Muscle layer of colon (tissue), 2 donors: ENCODE measurements around the gene DEUP1.
"Not testable (repeated sequence)": the region's sequence is repeated elsewhere in the genome, so short reads cannot be mapped to it uniquely, and the experiment has no call there.

Experiments
- H3K27ac ChIP-seq: one replicate; pipeline ENCODE4 v1.7.0; 2013; ENCODE audit warnings: low read depth, mild to moderate bottlenecking, low read length, moderate library complexity
- H3K27me3 ChIP-seq, 2 donors: one replicate each; pipeline ENCODE4 v1.7.0; 2013; ENCODE audit warnings: low read length in 2 of 2, mild to moderate bottlenecking in 2 of 2; ENCODE audit not compliant: insufficient read depth in 2 of 2, control insufficient read depth in 1 of 2
- H3K36me3 ChIP-seq: one replicate; pipeline ENCODE4 v1.7.0; 2013; ENCODE audit warnings: mild to moderate bottlenecking, low read length; ENCODE audit not compliant: insufficient read depth
- H3K4me1 ChIP-seq: one replicate; pipeline ENCODE4 v1.7.0; 2013; ENCODE audit warnings: mild to moderate bottlenecking, low read length; ENCODE audit not compliant: insufficient read depth
- H3K4me3 ChIP-seq, 2 donors: one replicate each; pipeline ENCODE4 v1.7.0; 2013; ENCODE audit warnings: low read length in 2 of 2, low read depth in 1 of 2, mild to moderate bottlenecking in 1 of 2, moderate library complexity in 1 of 2
- H3K9ac ChIP-seq: one replicate; pipeline ENCODE4 v1.7.0; 2013; ENCODE audit warnings: low read length
- H3K9me3 ChIP-seq: one replicate; pipeline ENCODE4 v1.7.0; 2013; ENCODE audit warnings: mild to moderate bottlenecking, low read length
- donor health status: abdominal sarcoma.
- donor health status: Adenocarcinoma of cecum.

DEUP1 gene

DNA sequence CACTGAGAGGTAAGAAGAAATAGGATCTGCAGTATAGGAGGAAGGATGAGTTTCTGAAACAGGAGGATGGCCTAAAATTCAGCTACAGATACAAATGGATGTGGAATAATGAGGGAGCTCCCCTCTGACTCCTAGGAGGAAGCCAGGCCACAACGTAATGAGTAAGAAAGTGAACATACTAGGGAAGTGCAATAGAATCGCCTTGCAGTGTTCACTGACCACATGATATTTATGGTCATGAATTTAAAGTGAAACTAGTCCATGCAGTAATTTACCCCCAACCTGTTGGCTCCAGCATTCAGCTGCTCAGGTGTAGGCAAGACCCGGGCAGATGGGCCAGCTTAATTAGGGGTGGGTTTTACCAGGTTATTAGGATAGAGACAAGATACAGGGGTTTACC is 101.7 kb downstream of the DEUP1 start:
- Histone ChIP-seq H3K27ac (no peak overlapping the region), H3K9me3 (no peaks in the 10 kb centered on the region), H3K4me3 (no peak overlapping the region), H3K27me3 (no peaks in the 10 kb centered on the region), H3K36me3 (no peaks in the 10 kb centered on the region), H3K9ac (no peak overlapping the region), H3K4me1 (no peaks in the 10 kb centered on the region)

DNA sequence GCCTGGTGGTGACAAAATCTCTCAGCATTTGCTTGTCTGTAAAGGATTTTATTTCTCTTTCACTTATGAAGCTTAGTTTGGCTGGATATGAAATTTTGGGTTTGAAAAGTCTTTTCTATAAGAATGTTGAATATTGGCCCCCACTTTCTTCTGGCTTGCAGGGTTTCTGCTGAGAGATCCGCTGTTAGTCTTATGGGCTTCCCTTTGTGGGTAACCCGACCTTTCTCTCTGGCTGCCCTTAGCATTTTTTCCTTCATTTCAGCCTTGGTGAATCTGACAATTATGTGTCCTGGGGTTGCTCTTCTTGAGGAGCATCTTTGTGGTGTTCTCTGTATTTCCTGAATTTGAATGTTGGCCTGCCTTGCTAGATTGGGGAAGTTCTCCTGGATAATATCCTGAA is 112.7 kb downstream of the DEUP1 start:
- H3K36me3 ChIP-seq, H3K9me3 ChIP-seq, H3K27ac ChIP-seq, H3K9ac ChIP-seq, H3K4me1 ChIP-seq, H3K27me3 ChIP-seq, H3K4me3 ChIP-seq: not testable (repeated sequence)

DNA sequence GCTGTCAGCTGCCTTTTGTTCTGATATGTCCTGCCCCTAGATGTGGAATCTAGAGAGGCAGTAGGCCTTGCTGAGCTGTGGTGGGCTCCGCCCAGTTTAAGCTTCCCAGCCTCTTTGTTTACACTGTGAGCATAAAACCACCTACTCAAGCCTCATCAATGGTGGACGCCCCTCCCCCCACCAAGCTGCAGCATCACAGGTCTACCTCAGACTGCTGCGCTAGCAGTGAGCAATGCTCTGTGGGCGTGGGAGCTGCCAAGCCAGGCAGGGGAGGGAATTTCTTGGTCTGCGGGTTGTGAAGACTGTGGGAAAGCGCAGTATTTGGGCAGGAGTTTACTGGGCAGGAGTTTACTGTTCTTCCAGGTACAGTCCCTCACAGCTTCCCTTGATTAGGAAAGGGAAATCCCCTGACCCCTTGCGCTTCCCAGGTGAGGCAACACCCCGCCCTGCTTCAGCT is 114.1 kb downstream of the DEUP1 start:
- no peaks in the 10 kb centered on the region for H3K9me3 ChIP-seq
- no peak overlapping the region for H3K9ac ChIP-seq
- H3K36me3 ChIP-seq, result no peaks in the 10 kb centered on the region
- no peaks in the 10 kb centered on the region for H3K4me1 ChIP-seq
- H3K27me3 ChIP-seq, result no peaks in the 10 kb centered on the region
- no peak overlapping the region for H3K27ac ChIP-seq
- no peak overlapping the region for H3K4me3 ChIP-seq

DNA sequence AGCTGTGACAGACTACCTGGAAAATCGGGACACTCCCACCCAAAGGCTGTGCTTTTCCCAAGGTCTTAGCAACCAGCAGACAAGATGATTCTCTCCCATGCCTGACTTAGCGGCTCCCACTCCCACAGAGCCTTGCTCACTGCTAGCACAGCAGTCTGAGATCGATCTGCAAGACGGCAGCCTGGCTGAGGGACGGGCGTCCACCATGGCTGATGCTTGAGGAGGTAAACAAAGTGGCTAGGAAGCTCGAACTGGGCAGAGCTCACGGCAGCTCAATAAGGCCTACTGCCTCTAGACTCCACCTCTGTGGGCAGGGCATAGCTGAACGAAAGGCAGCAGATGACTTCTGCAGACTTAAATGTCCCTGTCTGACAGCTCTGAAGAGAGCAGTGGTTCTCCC is 127.7 kb downstream of the DEUP1 start:
- Histone ChIP-seq H3K36me3 (no peaks in the 10 kb centered on the region), H3K9me3 (no peaks in the 10 kb centered on the region), H3K27ac (no peak overlapping the region), H3K4me1 (no peaks in the 10 kb centered on the region), H3K9ac (no peak overlapping the region), H3K4me3 (no peak overlapping the region), H3K27me3 (no peaks in the 10 kb centered on the region)

DNA sequence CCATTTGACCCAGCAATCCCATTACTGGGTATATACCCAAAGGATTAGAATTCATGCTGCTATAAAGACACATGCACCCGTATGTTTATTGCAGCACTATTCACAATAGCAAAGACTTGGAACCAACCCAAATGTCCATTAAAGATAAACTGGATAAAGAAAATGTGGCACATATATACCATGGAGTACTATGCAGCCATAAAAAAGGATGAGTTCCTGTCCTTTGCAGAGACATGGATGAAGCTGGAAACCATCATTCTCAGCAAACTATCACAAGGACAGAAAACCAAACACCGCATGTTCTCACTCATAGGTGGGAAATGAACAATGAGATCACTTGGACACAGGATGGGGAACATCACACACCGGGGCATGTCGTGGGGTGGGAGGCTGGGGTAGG is 133.1 kb downstream of the DEUP1 start:
- H3K36me3 ChIP-seq, H3K27ac ChIP-seq, H3K9me3 ChIP-seq, H3K4me3 ChIP-seq, H3K27me3 ChIP-seq, H3K4me1 ChIP-seq, H3K9ac ChIP-seq: not testable (repeated sequence)

DNA sequence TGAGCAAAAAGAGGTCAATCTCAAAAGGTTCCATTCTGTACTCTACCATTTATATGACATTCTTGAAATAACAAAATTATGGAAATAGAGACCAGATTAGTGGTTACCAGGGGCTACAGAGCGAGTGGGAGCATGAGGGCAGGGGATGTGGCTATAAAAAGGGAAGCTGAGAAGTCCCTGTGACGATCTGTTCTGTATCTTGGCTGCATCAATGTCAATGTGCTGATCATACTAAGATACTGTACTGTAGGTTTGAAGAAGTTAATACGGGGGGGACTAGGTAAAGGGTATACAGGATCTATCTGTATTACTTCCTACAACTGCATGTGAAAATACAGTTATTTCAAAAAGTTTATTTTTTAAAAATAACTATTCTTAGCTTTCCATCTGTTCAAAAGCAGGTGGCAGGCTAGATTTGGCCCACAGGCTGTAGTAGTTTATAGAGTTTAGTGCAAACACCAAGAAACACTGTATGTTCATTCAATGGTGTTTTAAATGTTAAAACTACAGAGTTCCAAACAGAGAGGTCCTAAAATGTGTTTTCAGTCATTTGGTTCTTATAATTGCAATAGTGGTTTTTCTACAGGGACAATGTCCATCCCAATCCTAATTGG is 134.5 kb downstream of the DEUP1 start:
- H3K27me3 ChIP-seq, result no peaks in the 10 kb centered on the region
- H3K36me3 ChIP-seq, result no peaks in the 10 kb centered on the region
- no peak overlapping the region for H3K9ac ChIP-seq
- H3K9me3 ChIP-seq, result no peaks in the 10 kb centered on the region
- H3K27ac ChIP-seq, result no peak overlapping the region
- H3K4me1 ChIP-seq, result no peaks in the 10 kb centered on the region
- H3K4me3 ChIP-seq, result no peak overlapping the region

DNA sequence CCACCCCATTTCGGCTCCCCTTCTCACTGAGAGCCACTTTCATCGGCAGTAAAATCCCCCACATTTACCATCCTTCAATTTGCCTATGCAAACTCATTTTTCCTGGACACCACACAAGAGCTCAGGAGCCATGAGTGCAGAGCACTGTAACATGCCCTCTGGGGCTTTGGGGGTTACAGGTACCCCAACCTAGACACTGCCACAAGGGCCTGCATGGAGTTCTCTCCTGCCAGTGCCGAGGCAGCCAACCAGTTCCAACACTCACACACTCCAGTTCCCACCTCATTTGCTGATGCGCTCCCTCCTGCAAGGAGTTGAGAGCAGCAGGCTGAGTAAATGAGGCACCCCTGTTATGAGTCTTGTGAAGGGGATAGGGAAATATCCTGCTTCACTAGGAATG is 136.5 kb downstream of the DEUP1 start:
- Histone ChIP-seq H3K4me1 (no peaks in the 10 kb centered on the region), H3K9me3 (no peaks in the 10 kb centered on the region), H3K27me3 (no peaks in the 10 kb centered on the region), H3K36me3 (no peaks in the 10 kb centered on the region), H3K9ac (no peak overlapping the region), H3K27ac (no peak overlapping the region), H3K4me3 (no peak overlapping the region)

DNA sequence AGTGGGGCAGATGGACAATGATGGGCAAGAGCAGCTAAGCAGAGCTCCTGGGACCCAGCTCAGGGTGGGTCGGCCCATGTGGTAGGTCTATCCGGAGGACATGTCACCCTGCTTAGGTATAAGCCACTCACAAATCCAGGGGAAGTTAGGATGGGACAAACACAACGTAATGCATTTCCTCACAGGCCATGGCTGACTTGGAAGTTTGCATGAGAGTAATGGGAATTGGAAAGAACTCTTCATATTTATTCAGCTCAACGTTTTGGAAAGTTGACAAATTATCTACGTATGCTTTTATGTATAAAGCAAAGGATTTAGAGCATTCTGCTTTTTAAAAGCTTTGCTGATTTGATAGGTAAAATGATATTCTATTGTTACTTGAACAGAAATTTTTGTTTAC is 137.7 kb downstream of the DEUP1 start:
- no peaks in the 10 kb centered on the region for H3K9me3 ChIP-seq
- no peak overlapping the region for H3K9ac ChIP-seq
- H3K36me3 ChIP-seq, result no peaks in the 10 kb centered on the region
- H3K4me1 ChIP-seq, result no peaks in the 10 kb centered on the region
- no peaks in the 10 kb centered on the region for H3K27me3 ChIP-seq
- H3K4me3 ChIP-seq, result no peak overlapping the region
- H3K27ac ChIP-seq, result no peak overlapping the region

DNA sequence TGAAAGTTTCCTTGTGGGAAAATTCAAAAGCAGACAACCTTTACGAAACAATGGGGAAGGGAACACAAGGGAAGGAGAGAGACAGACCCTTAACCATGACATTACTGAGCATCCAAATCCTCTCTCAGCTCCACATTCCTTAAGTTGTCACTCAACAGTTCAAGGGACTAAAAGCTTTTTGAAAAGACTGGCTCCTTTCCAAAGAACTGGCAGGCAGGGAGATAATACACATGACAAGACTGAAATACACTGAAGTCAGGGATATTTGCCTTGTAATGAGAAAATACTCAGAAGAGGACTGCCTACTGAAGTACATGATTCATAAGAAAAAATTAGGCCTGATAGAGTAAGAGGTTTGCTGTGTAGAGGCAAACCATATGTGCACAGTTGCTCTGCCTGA is 143.6 kb downstream of the DEUP1 start:
- H3K27me3 ChIP-seq, result no peaks in the 10 kb centered on the region
- H3K27ac ChIP-seq, result no peak overlapping the region
- no peaks in the 10 kb centered on the region for H3K36me3 ChIP-seq
- H3K9ac ChIP-seq, result no peak overlapping the region
- H3K4me1 ChIP-seq, result no peaks in the 10 kb centered on the region
- no peak overlapping the region for H3K4me3 ChIP-seq
- H3K9me3 ChIP-seq, result no peaks in the 10 kb centered on the region

DNA sequence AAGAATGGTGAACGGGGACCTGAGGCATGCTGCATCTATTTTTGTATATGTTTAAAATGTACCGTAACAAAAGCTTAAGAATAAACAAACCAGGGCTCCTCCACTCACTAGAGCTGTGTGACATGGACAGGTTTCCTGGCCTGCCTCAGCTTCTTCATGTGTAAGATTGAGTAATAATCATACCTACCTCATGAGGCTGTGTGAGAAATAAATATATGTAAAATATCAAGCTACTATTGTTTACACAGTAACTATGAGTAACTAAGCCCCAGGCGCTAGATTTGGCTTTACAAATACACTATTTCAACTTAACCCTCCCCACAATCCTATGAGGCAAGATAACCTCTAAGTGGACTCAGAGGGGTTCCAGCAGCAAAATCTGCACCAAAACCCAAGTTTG is 146.3 kb downstream of the DEUP1 start:
- Histone ChIP-seq H3K9me3 (no peaks in the 10 kb centered on the region), H3K27me3 (no peaks in the 10 kb centered on the region), H3K9ac (no peak overlapping the region), H3K4me3 (no peak overlapping the region), H3K4me1 (no peaks in the 10 kb centered on the region), H3K27ac (no peak overlapping the region), H3K36me3 (no peaks in the 10 kb centered on the region)

DNA sequence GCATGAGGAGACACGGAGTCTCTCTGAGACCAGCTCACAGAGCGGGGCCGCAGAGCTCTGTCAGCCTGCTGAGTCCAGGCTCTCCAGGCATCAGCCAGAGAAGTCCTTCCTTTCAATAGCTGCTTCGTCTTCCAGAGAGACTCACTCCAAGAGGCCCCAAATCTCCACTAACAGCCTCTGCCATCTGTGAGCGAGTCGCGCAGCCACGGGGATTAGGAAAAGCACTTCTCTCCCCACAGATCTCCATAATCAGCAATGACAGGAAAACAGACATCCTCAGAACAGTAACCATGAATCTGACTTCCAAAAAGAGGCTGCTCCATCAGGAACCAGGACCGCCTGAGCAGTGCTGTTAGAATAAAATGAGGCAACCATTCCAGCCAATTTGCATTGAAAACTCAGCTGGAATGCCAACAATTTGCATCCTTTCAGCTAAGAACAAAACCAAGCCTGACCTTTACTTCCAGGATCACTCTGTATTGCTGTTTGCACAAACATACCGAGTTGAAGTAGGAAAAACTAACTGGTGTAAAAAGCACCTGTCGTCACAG is 147.2 kb downstream of the DEUP1 start:
- no peaks in the 10 kb centered on the region for H3K36me3 ChIP-seq
- no peak overlapping the region for H3K27ac ChIP-seq
- no peak overlapping the region for H3K9ac ChIP-seq
- no peaks in the 10 kb centered on the region for H3K27me3 ChIP-seq
- no peak overlapping the region for H3K4me3 ChIP-seq
- H3K4me1 ChIP-seq, result no peaks in the 10 kb centered on the region
- H3K9me3 ChIP-seq, result no peaks in the 10 kb centered on the region

DNA sequence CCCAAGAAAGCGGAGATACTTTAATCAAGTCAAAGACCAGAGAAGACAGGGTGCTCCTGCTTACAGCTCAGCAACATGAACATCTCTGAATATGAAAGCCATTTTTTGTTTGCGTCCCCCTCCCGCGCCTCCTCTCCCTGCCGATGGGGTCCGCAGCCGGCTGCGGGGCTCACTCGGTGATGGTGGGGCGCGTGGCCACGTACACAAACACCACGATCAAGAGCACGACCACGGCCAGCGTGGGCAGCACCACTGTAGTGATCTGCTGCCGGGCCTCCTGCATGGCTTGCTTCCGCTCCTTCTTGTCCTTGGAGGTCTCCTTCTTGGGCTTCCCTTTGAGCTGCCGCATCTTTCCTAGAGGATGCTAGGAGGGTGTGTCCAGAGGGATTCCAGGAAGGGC is 148.3 kb downstream of the DEUP1 start:
- H3K27ac ChIP-seq, result no peak overlapping the region
- no peaks in the 10 kb centered on the region for H3K9me3 ChIP-seq
- no peak overlapping the region for H3K4me3 ChIP-seq
- no peak overlapping the region for H3K9ac ChIP-seq
- no peaks in the 10 kb centered on the region for H3K36me3 ChIP-seq
- no peaks in the 10 kb centered on the region for H3K4me1 ChIP-seq
- no peaks in the 10 kb centered on the region for H3K27me3 ChIP-seq
